ENCODE results near the gene SCNN1B.
"Not testable (repeated sequence)": the region's sequence is repeated elsewhere in the genome, so short reads cannot be mapped to it uniquely, and the experiment has no call there.

Gene SCNN1B, protein sequence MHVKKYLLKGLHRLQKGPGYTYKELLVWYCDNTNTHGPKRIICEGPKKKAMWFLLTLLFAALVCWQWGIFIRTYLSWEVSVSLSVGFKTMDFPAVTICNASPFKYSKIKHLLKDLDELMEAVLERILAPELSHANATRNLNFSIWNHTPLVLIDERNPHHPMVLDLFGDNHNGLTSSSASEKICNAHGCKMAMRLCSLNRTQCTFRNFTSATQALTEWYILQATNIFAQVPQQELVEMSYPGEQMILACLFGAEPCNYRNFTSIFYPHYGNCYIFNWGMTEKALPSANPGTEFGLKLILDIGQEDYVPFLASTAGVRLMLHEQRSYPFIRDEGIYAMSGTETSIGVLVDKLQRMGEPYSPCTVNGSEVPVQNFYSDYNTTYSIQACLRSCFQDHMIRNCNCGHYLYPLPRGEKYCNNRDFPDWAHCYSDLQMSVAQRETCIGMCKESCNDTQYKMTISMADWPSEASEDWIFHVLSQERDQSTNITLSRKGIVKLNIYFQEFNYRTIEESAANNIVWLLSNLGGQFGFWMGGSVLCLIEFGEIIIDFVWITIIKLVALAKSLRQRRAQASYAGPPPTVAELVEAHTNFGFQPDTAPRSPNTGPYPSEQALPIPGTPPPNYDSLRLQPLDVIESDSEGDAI

DNA sequence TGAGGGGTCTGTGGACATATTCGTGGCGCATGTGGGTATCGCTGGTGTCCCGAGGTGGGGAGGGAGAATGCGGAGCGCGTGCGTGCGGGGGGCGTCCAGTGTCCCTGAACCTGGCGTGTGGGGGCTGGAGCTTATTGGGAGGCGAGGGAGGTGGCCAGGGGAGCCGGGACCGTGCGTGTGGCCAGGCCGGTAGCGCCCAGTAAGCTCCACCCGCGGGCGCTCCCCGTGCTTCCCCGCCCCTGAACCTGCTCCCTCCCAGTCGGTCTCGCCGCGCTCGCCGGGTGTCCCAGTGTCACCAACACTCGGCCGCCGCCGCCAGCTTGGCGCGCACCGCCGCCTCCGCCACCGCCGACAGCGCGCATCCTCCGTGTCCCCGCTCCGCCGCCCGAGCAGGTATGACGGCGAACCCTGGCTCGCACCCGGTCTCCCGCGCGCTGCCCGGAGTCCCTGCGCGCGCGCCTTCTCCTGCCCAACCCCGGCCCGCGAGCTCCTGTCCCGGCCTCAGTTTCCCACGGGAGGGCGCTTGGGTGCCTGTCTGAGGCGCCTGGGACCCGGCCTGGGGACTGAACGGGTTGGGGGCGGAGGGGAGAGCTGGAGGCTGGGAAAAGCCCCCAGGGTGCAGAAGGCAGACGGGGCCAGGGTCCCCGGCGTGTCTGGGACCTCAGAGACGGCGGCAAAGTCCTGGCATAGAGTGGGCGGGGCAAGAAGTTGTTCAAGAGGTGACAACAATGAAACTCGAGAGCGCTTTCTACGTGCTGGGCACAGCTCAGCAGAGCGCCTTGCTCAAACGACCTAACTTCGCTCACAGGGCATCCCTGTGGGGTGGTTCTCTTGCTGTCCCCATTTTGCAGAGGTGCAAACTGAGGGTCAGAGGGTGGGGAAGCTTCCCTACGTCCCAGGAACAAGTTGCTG lies at the start of gene SCNN1B:
TSS of gene SCNN1B (plus strand) at position 258 of the 912 bp plus-strand sequence. CDS start 46,298 bp downstream, outside the sequence.
- no peak for DNase-seq

DNA sequence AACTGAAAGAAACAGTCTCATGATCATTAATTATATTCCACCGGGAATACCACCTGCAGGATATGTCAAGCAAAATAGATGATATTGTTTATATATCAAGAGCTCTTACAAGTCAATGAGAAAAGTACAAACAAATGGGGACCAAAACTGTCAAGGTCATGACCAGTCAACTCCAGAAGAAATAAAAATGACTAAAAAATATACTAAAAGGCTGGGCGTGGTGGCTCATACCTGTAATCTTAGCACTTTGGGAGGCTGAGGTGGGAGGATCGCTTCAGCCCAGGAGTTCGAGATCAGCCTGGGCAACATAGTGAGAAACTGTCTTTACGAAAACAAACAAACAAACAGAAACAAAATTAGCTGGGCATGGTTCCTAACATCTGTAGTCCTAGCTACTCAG lies 49.8 kb upstream of the SCNN1B start:
- DNase-seq, result no peak

DNA sequence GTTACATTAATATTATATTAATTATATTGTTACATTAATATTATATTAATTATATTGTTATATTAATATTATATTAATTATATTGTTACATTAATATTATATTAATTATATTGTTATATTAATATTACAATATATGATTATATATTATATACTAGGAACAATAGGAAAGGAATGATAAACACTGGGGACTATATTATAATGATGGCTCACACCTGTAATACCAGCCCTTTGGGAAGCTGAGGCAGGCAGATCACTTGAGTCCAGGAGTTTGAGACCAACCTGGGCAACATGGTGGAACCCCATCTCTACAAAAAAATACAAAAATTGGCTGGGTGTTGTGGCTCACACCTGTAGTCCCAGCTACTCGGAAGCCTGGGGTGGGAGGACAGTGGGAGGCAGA lies 48.5 kb upstream of the SCNN1B start:
- DNase-seq, result not testable (repeated sequence)

DNA sequence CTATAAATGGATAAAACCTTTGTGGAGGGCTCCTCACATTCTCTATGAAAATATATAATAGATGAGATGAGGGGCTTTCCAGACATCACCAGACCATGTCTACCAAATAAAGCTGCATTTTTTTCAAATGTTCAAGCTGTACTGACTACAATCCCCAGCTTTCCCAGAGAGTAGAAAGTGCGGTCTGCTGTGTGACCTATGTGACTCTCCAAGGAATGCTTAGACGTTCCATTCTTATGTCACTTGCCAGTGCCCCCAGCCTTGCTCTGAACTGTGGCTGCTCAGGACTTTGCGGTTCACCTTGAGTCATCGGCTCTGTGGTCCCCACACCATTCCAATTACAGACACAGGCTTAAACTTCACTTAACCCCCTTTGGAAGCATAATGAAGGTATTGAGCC lies 47.8 kb upstream of the SCNN1B start:
- DNase-seq, result no peak

DNA sequence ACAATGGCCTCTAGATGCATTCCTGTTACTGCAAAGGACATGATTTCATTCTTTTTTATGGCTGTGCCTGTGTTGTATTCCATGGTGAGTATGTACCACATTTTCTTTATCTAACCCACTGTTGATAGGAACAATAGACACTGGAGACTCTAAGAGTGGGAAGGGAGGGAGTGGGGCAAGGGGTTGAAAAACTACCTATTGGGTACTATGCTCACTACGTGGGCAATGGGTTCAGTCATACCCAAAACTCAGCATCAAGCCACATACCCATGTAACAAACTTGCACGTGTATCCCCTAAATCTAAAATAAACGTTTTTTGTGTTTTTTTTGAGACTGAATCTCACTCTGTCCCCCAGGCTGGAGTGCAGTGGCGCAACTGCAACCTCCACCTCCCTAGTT lies 47.1 kb upstream of the SCNN1B start:
- no peak for DNase-seq

DNA sequence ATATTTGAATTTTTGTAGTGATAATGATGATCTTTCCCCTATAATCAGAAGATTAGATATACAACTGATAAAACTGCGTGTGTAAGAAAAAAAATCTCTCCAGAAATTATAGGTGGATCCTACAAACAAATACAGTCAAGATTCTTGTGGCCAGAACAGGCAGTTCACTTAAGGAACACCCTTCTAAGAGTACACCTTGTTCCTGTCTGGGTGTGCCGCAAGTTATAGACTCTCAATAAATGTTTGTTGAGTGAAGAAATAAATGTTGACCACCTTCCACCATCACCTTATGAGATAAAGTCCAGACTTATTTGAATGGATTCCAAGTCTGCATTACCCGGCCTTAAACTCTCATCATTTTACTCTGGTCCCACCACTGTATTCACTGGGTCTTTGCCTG lies 45.7 kb upstream of the SCNN1B start:
- DNase-seq, result no peak

DNA sequence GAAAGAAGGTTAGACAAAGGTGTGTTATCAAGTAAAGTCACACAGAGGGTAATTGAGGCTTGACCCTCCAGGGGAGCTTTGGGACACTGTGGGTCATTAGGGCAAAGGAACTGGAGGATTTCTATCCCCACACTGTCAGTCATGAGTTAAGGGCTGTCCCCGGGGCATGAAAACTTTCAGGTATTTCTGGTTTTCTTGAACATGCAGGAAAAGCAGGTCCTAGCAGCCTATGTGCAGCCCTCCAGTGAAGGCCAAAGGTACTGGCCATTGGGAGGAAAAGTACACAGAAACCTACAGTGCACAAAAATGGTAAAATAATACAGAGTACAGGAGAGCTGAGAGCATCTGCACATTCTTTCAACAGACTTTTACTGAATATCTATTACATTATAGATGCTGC lies 44.4 kb upstream of the SCNN1B start:
- no peak for DNase-seq

DNA sequence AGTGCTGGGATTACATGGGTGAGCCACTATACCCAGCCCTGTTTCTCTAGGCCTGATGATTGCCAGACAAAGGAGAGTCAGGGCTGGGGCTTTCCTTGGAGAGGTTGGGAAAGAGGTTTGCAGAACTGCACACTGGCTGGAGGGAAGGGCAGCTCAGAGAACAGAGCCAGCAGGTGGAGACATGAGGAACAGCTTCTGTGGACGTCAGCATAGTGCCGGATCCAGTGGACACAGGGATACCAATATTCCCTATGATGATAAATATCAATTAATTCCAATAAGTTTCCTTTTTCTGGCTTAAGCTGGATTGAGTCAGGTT lies 43.2 kb upstream of the SCNN1B start:
- no peak for DNase-seq

DNA sequence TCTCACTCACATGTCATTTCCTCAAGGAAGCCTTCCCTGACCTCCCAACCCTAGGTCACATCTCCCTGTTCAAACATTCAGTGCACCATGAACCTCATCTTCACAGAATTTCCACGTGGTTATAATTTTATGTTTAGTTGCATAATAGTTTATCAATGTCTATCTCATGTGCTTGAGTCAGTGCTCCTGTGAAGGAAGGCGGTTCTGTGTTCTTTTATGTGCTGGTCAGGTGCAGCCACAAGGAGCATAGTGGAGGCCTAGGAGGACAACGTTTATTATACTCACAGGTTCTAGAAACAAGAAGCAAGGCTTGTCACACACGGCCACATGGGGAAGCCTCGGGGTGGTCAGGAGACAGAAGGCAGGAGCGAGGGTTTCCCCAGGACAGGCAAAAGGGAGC lies 34.5 kb upstream of the SCNN1B start:
- DNase-seq, result no peak

DNA sequence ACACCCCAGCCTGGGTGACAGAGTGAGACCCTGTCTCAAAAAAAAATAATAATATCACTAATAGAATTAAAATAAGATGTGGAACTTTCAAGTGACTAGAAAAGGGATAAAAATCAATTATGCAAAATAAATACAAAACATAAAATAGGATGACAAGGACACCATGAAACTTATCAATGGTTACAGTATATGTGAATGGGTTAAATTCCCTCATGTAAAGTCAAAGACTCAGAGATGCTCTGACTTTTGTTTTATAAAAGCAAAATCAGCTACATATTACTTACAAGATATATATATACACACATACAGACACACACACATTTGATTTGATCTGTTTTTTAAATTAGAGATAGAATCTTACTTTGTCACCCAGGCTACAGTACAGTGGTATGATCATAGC lies 33.5 kb upstream of the SCNN1B start:
- no peak for DNase-seq

DNA sequence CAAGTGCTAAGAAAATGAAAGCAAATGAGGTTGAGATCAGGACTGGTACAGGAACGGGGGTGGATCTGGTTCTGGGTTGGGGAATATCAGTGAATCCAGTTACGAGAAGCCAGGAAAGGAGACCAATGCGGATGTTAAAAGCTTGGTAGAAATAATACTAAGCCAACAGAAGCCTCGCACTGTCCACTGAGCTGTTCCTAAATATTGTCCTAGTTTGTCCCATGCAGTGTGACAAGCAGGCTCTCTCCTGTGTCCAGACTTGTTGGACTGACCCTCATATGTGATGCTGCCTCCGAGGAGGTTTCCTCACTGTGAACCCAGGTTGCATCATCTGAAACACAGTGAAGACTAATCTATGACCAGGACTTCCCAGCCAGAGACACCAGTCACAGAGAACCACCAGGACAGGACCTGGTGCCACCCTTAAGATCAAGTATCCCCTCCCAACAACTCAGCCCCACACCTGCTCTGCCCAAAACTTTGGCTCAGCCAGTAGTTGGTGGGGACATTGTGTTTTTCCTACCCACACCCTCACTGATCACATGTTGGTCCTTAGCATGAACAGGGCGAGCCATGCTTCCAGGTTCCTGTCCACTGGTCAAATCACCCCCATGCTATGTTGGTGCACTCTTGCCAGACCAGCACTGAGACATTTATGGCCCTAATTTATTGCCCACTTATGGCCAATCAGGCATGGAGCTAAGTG lies 32.7 kb upstream of the SCNN1B start:
- no peak for DNase-seq

DNA sequence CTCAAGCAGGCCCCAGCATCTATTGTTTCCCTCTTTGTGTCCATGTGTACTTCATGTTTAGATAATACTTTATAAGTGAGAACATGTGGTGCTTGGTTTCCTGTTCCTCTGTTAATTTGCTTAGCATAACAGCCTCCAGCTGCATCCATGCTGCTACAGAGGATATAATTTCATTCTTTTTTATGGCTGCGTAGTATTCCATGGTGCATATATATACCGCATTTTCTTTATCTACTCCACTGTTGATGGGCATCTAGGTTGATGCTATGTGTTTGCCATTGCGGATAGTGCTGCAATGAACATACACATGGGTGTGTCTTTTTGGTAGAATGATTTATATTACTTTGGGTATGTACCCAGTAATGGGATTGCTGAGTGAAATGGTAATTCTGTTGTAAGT lies 31.4 kb upstream of the SCNN1B start:
- DNase-seq, result no peak

DNA sequence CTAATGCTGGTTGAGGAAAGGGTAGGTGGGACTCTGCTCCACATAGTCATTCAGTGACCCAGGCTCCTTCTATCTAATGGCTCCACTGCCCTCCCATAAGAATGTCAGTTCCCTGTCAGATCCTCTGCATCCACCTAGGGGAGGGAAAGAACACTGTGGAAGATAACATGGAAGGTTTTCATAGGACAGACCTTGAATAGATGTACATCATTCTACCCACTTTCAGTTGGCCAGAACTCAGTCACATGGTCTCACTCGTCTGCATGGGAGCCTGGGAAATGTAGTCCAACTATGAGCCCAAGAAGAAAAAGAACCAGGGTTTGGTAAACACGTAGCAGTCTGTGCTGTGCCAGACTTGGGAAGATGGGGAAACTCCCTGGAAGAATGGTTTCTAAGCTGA lies 27.1 kb upstream of the SCNN1B start:
- DNase-seq, result no peak

DNA sequence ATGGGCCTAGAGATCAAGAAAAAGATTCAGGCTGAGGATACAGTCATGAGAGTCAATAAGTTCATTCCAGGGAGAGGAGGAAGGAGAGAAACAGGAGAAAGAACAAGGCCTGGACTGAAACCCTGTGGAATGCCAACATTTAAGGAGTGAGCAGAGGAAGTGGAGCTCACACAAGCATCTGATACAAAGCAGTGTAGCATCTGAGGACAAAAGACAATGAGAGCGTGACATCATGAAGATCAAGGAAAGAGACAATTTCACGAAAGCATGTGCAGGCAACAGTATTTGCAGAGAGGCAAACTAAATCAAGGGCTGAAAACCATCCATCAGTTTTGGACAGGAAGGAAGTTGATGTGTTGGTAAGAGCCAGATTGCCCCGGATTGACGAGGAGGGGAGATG lies 25.3 kb upstream of the SCNN1B start:
- no peak for DNase-seq

DNA sequence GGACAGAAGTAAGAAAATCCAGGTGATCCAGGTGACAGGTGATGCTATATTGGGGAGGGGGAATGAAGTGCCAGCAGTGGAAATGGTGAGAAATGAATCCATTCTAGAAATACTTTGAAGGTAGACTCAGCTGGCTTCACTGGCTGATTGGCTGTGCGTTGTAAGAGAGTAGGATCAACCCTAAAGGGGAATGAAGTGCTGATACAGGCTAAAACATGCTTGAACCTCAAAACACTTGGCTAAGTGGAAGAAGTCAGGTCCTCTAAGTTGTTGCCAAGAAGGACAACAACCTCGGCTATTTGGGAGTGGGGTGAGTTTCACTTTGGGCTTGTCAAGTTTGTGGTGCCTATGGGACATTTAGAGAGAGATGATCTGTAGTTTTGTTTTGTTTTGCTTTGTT lies 24.1 kb upstream of the SCNN1B start:
- no peak for DNase-seq

DNA sequence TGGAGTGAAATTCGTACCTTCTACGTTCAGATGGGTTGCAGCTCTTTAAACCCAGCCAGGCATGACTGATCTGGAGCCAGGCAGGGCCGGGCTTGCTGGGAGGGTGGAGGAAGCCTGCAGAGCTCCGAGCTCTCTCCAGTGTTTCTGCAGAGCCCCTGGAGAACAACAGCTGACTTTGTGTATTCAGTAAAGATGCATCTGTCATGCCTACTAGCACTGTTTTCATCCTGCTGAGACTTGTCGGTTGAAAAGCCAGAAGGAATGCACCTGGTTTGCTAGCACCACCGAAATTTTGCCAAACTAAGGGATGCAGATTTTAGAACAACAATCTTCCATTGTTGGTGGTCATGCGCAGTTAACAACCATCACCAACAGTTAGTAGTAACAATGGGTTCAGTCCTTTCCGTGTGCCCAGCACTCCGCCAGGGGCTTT lies 22.4 kb upstream of the SCNN1B start:
- no peak for DNase-seq

DNA sequence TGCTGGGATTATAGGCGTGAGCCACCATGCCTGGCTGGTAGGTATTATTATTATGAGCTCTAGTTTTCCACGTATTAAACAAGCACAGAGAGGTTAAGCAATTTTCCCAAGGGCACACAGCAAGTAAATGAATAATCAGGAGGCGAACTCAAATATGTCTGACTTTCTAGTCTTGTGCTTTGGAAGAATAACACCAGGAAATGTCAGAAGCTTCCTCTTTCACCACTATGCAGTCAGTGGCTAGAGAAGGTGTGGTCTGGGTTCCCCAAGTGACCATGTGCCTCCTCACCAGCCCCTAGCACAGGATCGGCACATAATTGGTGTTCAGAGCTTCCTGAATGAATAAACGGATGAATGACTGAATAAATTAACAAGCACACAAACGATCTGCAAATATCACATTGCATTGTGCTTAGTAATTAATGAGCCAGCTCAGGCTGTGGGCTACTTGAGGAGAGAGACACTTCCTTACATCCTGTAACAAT lies 21.6 kb upstream of the SCNN1B start:
- no peak for DNase-seq

DNA sequence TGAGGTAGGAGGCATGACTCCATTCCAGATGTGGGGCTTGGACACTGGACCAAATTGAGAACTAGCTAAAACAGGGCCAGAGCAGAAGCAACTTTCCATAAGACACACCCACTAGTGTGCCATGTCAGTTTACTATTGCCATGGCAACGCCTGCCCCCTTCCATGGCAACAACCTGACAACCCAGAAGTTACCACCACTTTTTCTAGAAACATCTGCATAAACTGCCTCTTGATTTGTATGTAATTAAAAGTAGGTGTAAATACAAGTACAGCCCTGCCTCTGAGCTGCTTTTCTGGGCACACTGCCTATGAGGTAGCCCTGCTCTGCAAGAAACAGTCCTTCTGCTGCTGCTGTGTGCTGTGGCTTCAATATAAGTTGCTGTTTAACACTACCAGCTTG lies 19.5 kb upstream of the SCNN1B start:
- DNase-seq, result no peak

DNA sequence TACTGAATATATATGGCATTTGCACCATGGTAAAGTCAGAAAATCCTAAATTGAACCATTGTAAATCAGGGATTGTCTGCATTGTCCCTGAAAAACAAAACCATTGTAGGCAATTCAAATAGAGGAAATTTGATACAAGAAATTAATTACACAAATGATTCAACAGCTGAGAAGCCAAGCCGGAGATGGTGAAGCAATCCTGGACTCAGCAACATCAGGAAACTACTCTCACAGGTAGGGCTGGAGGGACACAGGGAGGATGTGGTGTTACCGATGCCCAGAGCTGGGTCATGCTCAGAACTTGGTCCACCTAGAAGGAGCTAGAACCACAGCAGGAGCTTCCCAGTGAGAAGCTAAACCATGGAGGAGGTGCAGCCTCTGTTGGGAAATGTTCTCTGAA lies 18.5 kb upstream of the SCNN1B start:
- no peak for DNase-seq

DNA sequence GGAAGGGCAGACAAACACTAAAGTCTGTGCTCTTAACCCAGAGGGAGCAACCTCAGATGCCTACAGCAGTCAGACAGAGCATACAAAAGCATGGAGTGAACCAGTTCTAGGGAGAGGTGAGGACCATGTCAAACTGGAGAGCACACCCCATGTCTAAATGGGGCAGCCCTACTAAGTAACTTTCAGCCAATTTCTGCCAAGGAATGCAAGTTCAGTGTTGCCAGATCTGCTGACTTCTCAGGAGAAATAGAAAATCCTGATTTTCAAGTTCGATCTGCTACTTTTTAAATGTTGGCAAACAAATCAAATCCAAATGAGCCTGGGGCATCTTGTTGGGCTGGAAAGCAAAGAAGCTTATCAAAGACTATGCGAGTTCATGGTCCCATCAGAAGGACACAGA lies 17.5 kb upstream of the SCNN1B start:
- no peak for DNase-seq

DNA sequence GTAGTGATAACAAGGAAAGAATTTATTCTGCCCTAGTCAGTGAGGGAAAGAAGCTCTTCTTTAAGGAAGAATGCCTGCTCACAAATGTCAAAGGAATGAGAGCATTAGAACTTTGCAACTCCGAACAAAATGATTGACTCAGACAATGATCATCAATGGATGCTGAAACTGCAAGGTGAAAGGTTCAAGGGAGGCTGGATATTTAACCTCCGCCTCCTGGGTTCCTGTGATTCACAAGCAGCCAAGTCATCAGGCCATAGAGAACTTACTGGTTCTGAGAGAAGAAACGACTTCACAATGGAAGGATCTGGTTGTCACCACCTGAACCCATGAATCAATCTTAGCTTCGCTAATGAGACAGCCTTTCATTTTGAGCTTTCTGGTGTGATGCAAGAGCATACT lies 16.0 kb upstream of the SCNN1B start:
- DNase-seq, result no peak

DNA sequence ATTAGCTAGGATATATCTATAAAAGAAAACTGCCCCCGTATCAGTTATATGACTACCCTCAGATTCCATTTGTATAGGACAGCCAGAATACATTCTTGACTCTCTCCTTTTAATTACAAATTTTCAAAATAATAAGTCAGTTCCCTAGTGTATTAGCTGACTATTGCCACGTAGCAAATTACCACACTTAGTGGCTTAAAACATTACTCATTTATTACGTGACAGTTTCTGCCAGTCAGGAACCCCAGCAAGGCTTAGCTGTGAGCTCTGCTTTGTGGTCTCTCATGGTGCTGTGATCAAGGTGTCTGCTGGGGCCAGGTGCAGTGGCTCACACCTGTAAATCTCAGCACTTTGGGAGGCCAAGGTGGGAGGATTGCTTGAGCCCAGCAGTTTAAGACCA lies 13.9 kb upstream of the SCNN1B start:
- no peak for DNase-seq
